IMR-90 (cell line): ENCODE results near the gene ASF1A. TPM values are rescaled to one million over a fixed set of nuclear protein-coding genes. Genes with fewer than 3 reads are reported as not detected.

ENCODE experiments used
- ATAC-seq: fragments of 200-7000 bp; cut with Tn5 transposase; 2 replicates; pipeline ENCODE4 v1.9.1; 2020; ENCODE audit warnings: low read depth, mild to moderate bottlenecking, moderate library complexity
- BruUV-seq: library from RNA; stranded (reverse); fragments of 400-500 nt; replicated peaks from 2 replicates; lab custom pipeline; 2021; lab: Mats Ljungman, UMichigan
- CTCF ChIA-PET: fragments of 300-600 bp; formaldehyde crosslinking; extraction: SDS; loops from one replicate; lab custom pipeline; 2021; ENCODE audit warnings: antibody characterized with exemption; lab: Yijun Ruan, JAX
- POLR2A ChIA-PET: fragments of 300-600 bp; sonication (Branson Sonifier 250); formaldehyde crosslinking; loops from one replicate; lab custom pipeline; 2022; ENCODE audit warnings: antibody characterized with exemption; ENCODE audit not compliant: unreplicated experiment; lab: Charles Lee
- DNase-seq: peaks from one replicate; pipeline ENCODE4 v3.0.0; 2013
- H2AFZ ChIP-seq: replicated peaks from 2 replicates; pipeline ENCODE3; 2013; ENCODE audit warnings: low read length, mild to moderate bottlenecking; ENCODE audit not compliant: poor library complexity
- H2AK5ac ChIP-seq: 2 replicates; pipeline ENCODE4 v1.6.1; 2013; ENCODE audit warnings: low read depth, low read length, inconsistent platforms
- H2AK9ac ChIP-seq: replicated peaks from 2 replicates; pipeline ENCODE3; 2013; ENCODE audit warnings: mild to moderate bottlenecking, low read depth, low read length, moderate library complexity; ENCODE audit not compliant: poor library complexity
- H2BK120ac ChIP-seq: 2 replicates; pipeline ENCODE4 v1.6.1; 2013; ENCODE audit warnings: low read depth, low read length, inconsistent platforms
- H2BK15ac ChIP-seq: 3 replicates; pipeline ENCODE4 v1.6.1; 2013; ENCODE audit warnings: low read depth, low read length, inconsistent platforms
- H2BK20ac ChIP-seq: 2 replicates; pipeline ENCODE4 v1.6.1; 2013; ENCODE audit warnings: low read depth, mild to moderate bottlenecking, inconsistent platforms, low read length, moderate library complexity
- H2BK5ac ChIP-seq: 2 replicates; pipeline ENCODE4 v1.6.1; 2013; ENCODE audit warnings: mild to moderate bottlenecking, low read depth, low read length, inconsistent platforms; ENCODE audit not compliant: poor library complexity, severe bottlenecking
- H3K14ac ChIP-seq: replicated peaks from 2 replicates; pipeline ENCODE4 v1.6.1; 2013; ENCODE audit warnings: low read depth, low read length, inconsistent platforms
- H3K18ac ChIP-seq: 2 replicates; pipeline ENCODE4 v1.6.1; 2013; ENCODE audit warnings: low read depth, low read length, control low read depth
- H3K23ac ChIP-seq: 2 replicates; pipeline ENCODE4 v1.6.1; 2013; ENCODE audit warnings: low read depth, low read length, inconsistent platforms
- H3K27ac ChIP-seq: 2 replicates; pipeline ENCODE4 v1.5.1; 2013; ENCODE audit warnings: mild to moderate bottlenecking, control low read depth, low read length; ENCODE audit not compliant: insufficient read depth
- H3K27me3 ChIP-seq: 2 replicates; pipeline ENCODE4 v1.6.1; 2013; ENCODE audit warnings: low read length; ENCODE audit not compliant: control insufficient read depth, insufficient read depth
- H3K36me3 ChIP-seq: 2 replicates; pipeline ENCODE4 v1.6.1; 2013; ENCODE audit warnings: low read length, mixed read lengths; ENCODE audit not compliant: control insufficient read depth, insufficient read depth
- H3K4ac ChIP-seq: 2 replicates; pipeline ENCODE4 v1.6.1; 2013; ENCODE audit warnings: low read depth, low read length, inconsistent platforms
- H3K4me1 ChIP-seq: 2 replicates; pipeline ENCODE4 v1.6.1; 2013; ENCODE audit warnings: low read length, mixed read lengths; ENCODE audit not compliant: control insufficient read depth, insufficient read depth
- H3K4me2 ChIP-seq: 2 replicates; pipeline ENCODE4 v1.6.1; 2013; ENCODE audit warnings: low read depth, mild to moderate bottlenecking, control low read depth, low read length, moderate library complexity
- H3K4me3 ChIP-seq: 2 replicates; pipeline ENCODE4 v1.5.1; 2013; ENCODE audit warnings: low read depth, mild to moderate bottlenecking, control low read depth, low read length, moderate library complexity; ENCODE audit not compliant: insufficient read depth
- H3K56ac ChIP-seq: 2 replicates; pipeline ENCODE4 v1.6.1; 2013; ENCODE audit warnings: low read length, inconsistent platforms; ENCODE audit not compliant: insufficient read depth; ENCODE audit errors: extremely low read depth
- H3K79me1 ChIP-seq, 2 experiments: 2 replicates each; pipeline ENCODE4 v1.6.1; 2013; ENCODE audit warnings: low read length in 2 of 2, inconsistent platforms in 1 of 2, low read depth in 1 of 2
- H3K9ac ChIP-seq: 2 replicates; pipeline ENCODE4 v1.6.1; 2013; ENCODE audit warnings: low read depth, low read length, control low read depth
- H3K9me1 ChIP-seq: 2 replicates; pipeline ENCODE4 v1.6.1; 2013; ENCODE audit warnings: low read length, inconsistent platforms; ENCODE audit not compliant: insufficient read depth
- H3K9me3 ChIP-seq: 2 replicates; pipeline ENCODE4 v1.6.1; 2013; ENCODE audit warnings: low read length; ENCODE audit not compliant: control insufficient read depth, insufficient read depth
- H4K20me1 ChIP-seq: 2 replicates; pipeline ENCODE4 v1.6.1; 2013; ENCODE audit warnings: low read length, inconsistent platforms; ENCODE audit not compliant: insufficient read depth
- H4K5ac ChIP-seq: 2 replicates; pipeline ENCODE4 v1.6.1; 2013; ENCODE audit warnings: mild to moderate bottlenecking, low read depth, low read length, control low read depth
- H4K8ac ChIP-seq, 2 experiments: 2 replicates each; pipeline ENCODE4 v1.6.1; 2013; ENCODE audit warnings: low read depth in 2 of 2, low read length in 2 of 2, control low read depth in 1 of 2, inconsistent platforms in 1 of 2
- H4K91ac ChIP-seq: 2 replicates; pipeline ENCODE4 v1.6.1; 2013; ENCODE audit warnings: low read depth, low read length, inconsistent platforms; ENCODE audit not compliant: insufficient read depth
- CEBPB ChIP-seq: IDR thresholded peaks from 2 replicates; pipeline ENCODE4 v1.6.1; 2012; ENCODE audit warnings: low read depth, low read length, improper control_type of control experiment
- FOS ChIP-seq: fragments of 150-350 bp; IDR thresholded peaks from 2 replicates; pipeline ENCODE4 v1.6.1; 2016; ENCODE audit warnings: low read depth, low read length
- MAFK ChIP-seq: IDR thresholded peaks from 2 replicates; pipeline ENCODE4 v1.6.1; 2012; ENCODE audit warnings: low read depth, low read length, improper control_type of control experiment
- MXI1 ChIP-seq: IDR thresholded peaks from 2 replicates; pipeline ENCODE4 v1.6.1; 2012; ENCODE audit warnings: low read depth, mild to moderate bottlenecking, low read length, moderate library complexity, borderline replicate concordance
- POLR2A ChIP-seq: IDR thresholded peaks from 2 replicates; pipeline ENCODE4 v1.6.1; 2012; ENCODE audit warnings: mild to moderate bottlenecking, low read depth, low read length
- RAD21 ChIP-seq: IDR thresholded peaks from 2 replicates; pipeline ENCODE4 v1.6.1; 2012; ENCODE audit warnings: low read length, improper control_type of control experiment
- SMC3 ChIP-seq: fragments of 150-350 bp; IDR thresholded peaks from 2 replicates; pipeline ENCODE4 v1.6.1; 2016; ENCODE audit warnings: low read depth, mild to moderate bottlenecking, antibody characterized with exemption, low read length, moderate library complexity
- WGBS, 2 experiments: methylation state at CpG; one replicate each; pipeline versions ENCODE4 v1.1.5 to v1.1.7; 2013; ENCODE audit warnings: missing lambda C conversion rate in 2 of 2; ENCODE audit not compliant: insufficient read length in 1 of 2; ENCODE audit errors: extremely low coverage in 2 of 2; 5-methylcytosine and 5-hydroxymethylcytosine counted together
- dilution Hi-C: fragments of 300-500 bp; cut with HindIII; formaldehyde crosslinking; loops from one replicate; pipeline ENCODE4 v1.14.3; 2018; ENCODE audit warnings: low sequenced_read_pairs; ENCODE audit not compliant: unreplicated experiment
- in situ Hi-C: fragments of 300-500 bp; cut with MboI; formaldehyde crosslinking; loops from 3 replicates; pipeline ENCODE4 v1.14.3; 2019; ENCODE audit warnings: low sequenced_read_pairs, inconsistent platforms, mixed read lengths
- intact Hi-C: fragments of 100-400 bp; cut with micrococcal nuclease; formaldehyde crosslinking; loops from 2 replicates; pipeline ENCODE4 v1.10.0; 2022
- polyA plus RNA-seq, 3 experiments: library from polyadenylated mRNA; depleted of rRNA; stranded (reverse); fragments of >200 nt; gene quantifications; 2 replicates each; pipeline ENCODE4 v1.2.3, GENCODE V29; 2012; ENCODE audit warnings: low replicate concordance in 1 of 3
- total RNA-seq: library from RNA; depleted of rRNA; stranded (reverse); fragments of >200 nt; gene quantifications from 2 replicates; pipeline ENCODE4 v1.2.3, GENCODE V29; 2012
- TF ChIP-seq, protein P1 (sequence below): conservative IDR thresholded peaks from 2 replicates; pipeline ENCODE4 v1.5.1; 2012; ENCODE audit warnings: mild to moderate bottlenecking, low read depth, low read length, improper control_type of control experiment

The ASF1A gene
- total and polyA plus RNA-seq, 2 of the 4 experiments (the other 2 are of a cell fraction) = 10.1 to 11.1 TPM

- no peak overlapping the region for H2BK15ac ChIP-seq
- no peak overlapping the region for H4K5ac ChIP-seq
- H3K23ac ChIP-seq = no peak overlapping the region
- TF ChIP-seq POLR2A (no peak), MXI1 (no peak), CEBPB (no peak), SMC3 (no peak), FOS (no peak), RAD21 (no peak), MAFK (no peak)
- TF ChIP-seq, protein P1, sequence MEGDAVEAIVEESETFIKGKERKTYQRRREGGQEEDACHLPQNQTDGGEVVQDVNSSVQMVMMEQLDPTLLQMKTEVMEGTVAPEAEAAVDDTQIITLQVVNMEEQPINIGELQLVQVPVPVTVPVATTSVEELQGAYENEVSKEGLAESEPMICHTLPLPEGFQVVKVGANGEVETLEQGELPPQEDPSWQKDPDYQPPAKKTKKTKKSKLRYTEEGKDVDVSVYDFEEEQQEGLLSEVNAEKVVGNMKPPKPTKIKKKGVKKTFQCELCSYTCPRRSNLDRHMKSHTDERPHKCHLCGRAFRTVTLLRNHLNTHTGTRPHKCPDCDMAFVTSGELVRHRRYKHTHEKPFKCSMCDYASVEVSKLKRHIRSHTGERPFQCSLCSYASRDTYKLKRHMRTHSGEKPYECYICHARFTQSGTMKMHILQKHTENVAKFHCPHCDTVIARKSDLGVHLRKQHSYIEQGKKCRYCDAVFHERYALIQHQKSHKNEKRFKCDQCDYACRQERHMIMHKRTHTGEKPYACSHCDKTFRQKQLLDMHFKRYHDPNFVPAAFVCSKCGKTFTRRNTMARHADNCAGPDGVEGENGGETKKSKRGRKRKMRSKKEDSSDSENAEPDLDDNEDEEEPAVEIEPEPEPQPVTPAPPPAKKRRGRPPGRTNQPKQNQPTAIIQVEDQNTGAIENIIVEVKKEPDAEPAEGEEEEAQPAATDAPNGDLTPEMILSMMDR = no peak
- no peak overlapping the region for H2AK5ac ChIP-seq
- no peak overlapping the region for H3K4me3 ChIP-seq
- H4K8ac ChIP-seq = no peak overlapping the region
- no peak overlapping the region for H3K14ac ChIP-seq
- H4K20me1 ChIP-seq = no peaks in the 10 kb centered on the region
- H3K4me2 ChIP-seq = no peak overlapping the region
- ChIA-PET POLR2A (no interaction called here), CTCF (interaction anchor here (0.6 to 1.4 kb wide), 2 partner anchors 9 to 40 kb away, joined by 3 to 4 read pairs; no protein-coding TSS in a partner anchor)
- no peak overlapping the region for H2AFZ ChIP-seq
- H3K79me1 ChIP-seq = peaks cover 9 to 14% of the 10 kb centered on the region in 2 experiments; a peak in 3 of 4 replicates
- ATAC-seq = no peak
- DNase-seq = no peak
- H3K9me1 ChIP-seq = no peaks in the 10 kb centered on the region
- no peak overlapping the region for H2BK5ac ChIP-seq
- H3K18ac ChIP-seq = no peak overlapping the region
- dilution Hi-C loops (no loop called here), intact Hi-C loops (no loop called here), in situ Hi-C loops (no loop called here)
- no peak overlapping the region for H3K4ac ChIP-seq
- H3K27me3 ChIP-seq = no peaks in the 10 kb centered on the region
- H4K91ac ChIP-seq = no peak overlapping the region
- H2BK120ac ChIP-seq = no peak overlapping the region
- no peak overlapping the region for H2AK9ac ChIP-seq
- no peaks in the 10 kb centered on the region for H3K36me3 ChIP-seq
- no peak overlapping the region for H3K9ac ChIP-seq
- H3K56ac ChIP-seq = no peak overlapping the region
- no peak overlapping the region for H3K27ac ChIP-seq
- no peak overlapping the region for H2BK20ac ChIP-seq
- BruUV-seq = no TSS peak
- H3K9me3 ChIP-seq = no peaks in the 10 kb centered on the region
- peaks cover 2% of the 10 kb centered on the region for H3K4me1 ChIP-seq
- WGBS, 2 experiments = no CpG with 5 or more reads among the region's 2 CpGs
Observed at GRCh38 chr6:118872726-118873125, 21.2 kb upstream of the ASF1A start.
